ENCODE data around the gene ANTKMT. TPM values are rescaled to one million over a fixed set of nuclear protein-coding genes. Genes with fewer than 3 reads are reported as not detected.
A peak's percentile ranks its signal among the peaks of the same experiment; 100 is the strongest.

ANTKMT gene, protein sequence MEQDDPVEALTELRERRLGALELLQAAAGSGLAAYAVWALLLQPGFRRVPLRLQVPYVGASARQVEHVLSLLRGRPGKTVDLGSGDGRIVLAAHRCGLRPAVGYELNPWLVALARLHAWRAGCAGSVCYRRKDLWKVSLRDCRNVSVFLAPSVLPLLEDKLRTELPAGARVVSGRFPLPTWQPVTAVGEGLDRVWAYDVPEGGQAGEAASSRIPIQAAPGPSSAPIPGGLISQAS
- total RNA-seq = 10 to 100 TPM; 21.6 to 23.2 TPM

DNA sequence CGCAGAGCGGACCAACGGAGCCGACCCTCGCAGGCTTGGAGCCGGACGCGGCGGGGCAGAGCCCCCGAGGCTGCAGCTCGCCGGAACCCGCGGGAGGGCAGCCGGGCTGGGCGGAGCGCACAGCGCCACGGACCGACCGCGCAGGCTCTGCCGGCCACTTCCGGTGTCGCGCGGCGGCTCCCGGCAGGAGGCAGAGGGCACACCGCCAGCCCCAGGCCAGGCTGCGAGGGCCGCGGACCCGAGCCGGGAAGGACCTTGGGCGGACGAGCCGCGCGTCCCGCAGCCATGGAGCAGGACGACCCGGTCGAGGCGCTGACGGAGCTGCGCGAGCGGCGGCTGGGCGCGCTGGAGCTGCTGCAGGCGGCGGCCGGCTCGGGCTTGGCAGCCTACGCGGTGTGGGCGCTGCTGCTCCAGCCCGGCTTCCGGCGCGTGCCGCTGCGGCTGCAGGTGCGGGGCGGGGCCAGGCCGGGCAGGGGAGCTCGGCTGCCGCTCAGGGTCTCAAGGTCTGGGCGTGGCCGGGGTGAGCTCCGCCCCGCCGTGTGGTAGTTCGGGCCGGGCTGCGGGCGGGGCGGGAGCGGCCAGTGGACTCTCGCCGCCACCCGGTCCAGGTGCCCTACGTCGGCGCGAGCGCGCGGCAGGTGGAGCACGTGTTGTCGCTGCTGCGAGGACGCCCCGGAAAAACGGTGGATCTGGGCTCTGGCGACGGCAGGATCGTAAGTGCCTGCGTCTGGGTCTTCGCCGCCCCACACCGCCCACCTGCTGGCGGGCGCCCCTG lies at the start of gene ANTKMT:
ANTKMT (plus strand) TSS at position 157 of the 775 bp plus-strand sequence; CDS start at position 286, 129 bp downstream.
- peak within 1 kb of the TSS; percentile 78 for H3K4me3 Mint-ChIP-seq

DNA sequence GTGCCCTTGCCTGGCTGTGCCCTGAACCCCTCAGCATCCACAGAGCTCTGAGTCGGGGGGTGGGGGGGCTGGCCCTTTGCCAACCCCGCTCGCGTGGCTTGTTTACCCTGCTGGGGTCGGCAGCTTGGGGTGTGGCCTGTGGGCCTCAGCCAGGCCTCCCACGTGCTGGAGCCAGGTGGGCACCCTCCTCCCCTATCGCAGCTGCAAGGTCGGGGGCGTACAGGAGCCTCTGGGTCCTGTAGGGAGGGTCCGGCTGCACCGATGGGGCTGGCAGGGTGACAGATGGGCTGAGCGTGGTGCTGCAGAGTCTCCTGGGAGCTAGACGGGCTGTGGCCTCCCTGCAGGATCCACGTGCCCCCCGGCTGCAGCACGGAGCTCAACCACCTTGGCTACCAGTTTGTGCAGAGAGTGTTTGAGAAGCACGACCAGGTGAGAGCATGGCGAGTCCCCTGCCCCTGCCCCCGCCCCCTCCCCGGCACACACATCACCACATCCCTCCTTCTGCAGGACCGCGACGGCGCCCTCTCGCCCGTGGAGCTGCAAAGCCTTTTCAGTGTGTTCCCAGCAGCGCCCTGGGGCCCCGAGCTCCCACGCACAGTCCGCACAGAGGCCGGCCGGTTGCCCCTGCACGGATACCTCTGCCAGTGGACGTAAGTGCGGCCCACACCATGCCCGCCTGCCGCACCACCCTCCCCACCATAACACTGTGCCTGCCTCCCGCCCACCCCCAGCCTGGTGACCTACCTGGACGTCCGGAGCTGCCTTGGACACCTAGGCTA lies 49.4 kb upstream of the ANTKMT start:
- DNase-seq = no peak
- peaks cover 4% of the 10 kb centered on the region for H3K27me3 Mint-ChIP-seq
- H3K36me3 Mint-ChIP-seq = no peaks in the 10 kb centered on the region
- POLR2A ChIA-PET = interaction anchor here (0.6 kb wide), 1 partner anchor 9 kb away, joined by 3 read pairs; the partner anchor contains the start of gene STUB1
- H3K9me3 Mint-ChIP-seq = no peaks in the 10 kb centered on the region
- no peak for ATAC-seq (ENCODE audit: low read depth)
- H3K4me1 Mint-ChIP-seq = peaks cover 5% of the 10 kb centered on the region
- no peak overlapping the region for H3K27ac Mint-ChIP-seq
- H3K4me3 Mint-ChIP-seq = no peak overlapping the region

More for the DNA sequence above, at the start of gene ANTKMT:
- Mint-ChIP-seq H3K27me3 (peaks cover 3% of the 10 kb centered on the region), H3K9me3 (no peaks in the 10 kb centered on the region), H3K4me1 (peaks cover 5% of the 10 kb centered on the region), H3K27ac (peak within 1 kb of the TSS; percentile 56), H3K36me3 (no peaks in the 10 kb centered on the region)
- ATAC-seq (ENCODE audit: low read depth) (peak; percentile 68), DNase-seq (peak; percentile 86)
- POLR2A ChIA-PET = interaction anchor here (0.6 to 4.2 kb wide), 8 partner anchors 9 to 53 kb away, joined by 3 to 11 read pairs (median 5); partner anchors contain the start of genes CIAO3, RHOT2, STUB1 and WDR24

DNA sequence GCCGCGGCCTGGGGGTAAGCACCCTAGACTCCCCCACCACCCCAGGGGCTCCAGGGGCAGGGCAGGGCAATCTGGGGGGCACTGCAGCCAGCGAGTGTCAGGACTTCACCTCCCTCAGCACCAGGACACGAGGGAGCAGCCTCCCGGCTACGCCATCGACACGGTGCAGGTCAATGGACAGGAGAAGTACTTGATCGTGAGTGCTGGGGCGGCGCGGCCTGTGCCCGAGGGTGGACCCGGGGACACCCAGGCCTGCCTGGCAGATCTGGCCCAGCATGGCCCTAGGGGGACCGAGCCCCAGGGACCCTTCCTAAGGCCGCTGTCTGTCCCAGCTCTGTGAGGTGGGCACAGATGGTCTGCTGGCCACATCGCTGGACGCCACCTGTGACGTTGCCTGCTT lies 48.6 kb upstream of the ANTKMT start:
- POLR2A ChIA-PET = no interaction called here
- Mint-ChIP-seq H3K9me3 (no peaks in the 10 kb centered on the region), H3K27ac (no peak overlapping the region), H3K4me1 (peaks cover 5% of the 10 kb centered on the region), H3K27me3 (peaks cover 7% of the 10 kb centered on the region), H3K36me3 (no peaks in the 10 kb centered on the region), H3K4me3 (no peak overlapping the region)
- DNase-seq (no peak), ATAC-seq (ENCODE audit: low read depth) (no peak)

DNA sequence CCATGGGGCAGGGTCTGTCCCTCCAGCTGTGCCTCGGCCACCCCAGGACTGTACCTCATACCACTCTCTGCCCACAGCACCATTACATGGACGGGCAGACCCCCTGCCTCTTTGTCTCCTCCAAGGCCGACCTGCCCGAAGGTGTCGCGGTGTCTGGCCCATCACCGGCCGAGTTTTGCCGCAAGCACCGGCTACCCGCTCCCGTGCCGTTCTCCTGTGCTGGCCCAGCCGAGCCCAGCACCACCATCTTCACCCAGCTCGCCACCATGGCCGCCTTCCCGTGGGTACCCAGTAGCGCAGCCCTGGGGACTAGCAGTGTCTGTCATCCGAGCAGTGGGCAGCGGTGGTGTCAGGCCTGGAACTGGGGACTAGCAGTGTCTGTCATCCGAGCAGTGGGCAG lies 48.1 kb upstream of the ANTKMT start:
- no peak overlapping the region for H3K4me3 Mint-ChIP-seq
- no peaks in the 10 kb centered on the region for H3K36me3 Mint-ChIP-seq
- peaks cover 5% of the 10 kb centered on the region for H3K4me1 Mint-ChIP-seq
- no peak overlapping the region for H3K27ac Mint-ChIP-seq
- POLR2A ChIA-PET = no interaction called here
- no peaks in the 10 kb centered on the region for H3K9me3 Mint-ChIP-seq
- DNase-seq (no peak), ATAC-seq (ENCODE audit: low read depth) (no peak)
- peaks cover 7% of the 10 kb centered on the region for H3K27me3 Mint-ChIP-seq

DNA sequence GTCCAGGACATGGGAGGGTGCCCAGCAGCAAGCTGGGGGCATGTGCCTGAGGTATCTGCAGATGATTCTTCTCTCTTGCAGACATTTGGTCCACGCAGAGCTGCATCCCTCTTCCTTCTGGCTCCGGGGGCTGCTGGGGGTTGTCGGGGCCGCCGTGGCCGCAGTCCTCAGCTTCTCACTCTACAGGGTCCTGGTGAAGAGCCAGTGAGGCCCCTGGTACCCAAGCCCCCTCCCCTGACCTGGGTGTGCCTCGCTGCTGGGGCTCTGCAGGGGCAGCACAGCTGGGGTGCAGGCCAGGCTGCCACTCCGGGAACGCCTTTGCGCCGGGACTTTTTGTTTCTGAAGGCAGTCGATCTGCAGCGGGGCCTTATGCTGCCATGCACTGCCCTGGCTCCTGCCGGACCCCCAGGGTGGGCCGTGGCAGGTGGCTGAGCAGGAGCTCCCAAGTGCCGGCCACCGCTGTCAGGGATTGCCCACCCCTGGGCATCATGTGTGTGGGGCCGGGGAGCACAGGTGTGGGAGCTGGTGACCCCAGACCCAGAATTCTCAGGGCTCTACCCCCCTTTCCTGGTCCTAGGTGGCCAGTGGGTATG lies 47.5 kb upstream of the ANTKMT start:
- POLR2A ChIA-PET = no interaction called here
- Mint-ChIP-seq H3K9me3 (no peaks in the 10 kb centered on the region), H3K4me1 (peaks cover 5% of the 10 kb centered on the region), H3K27ac (no peak overlapping the region), H3K36me3 (no peaks in the 10 kb centered on the region), H3K27me3 (peaks cover 7% of the 10 kb centered on the region), H3K4me3 (no peak overlapping the region)
- DNase-seq (no peak), ATAC-seq (ENCODE audit: low read depth) (no peak)

DNA sequence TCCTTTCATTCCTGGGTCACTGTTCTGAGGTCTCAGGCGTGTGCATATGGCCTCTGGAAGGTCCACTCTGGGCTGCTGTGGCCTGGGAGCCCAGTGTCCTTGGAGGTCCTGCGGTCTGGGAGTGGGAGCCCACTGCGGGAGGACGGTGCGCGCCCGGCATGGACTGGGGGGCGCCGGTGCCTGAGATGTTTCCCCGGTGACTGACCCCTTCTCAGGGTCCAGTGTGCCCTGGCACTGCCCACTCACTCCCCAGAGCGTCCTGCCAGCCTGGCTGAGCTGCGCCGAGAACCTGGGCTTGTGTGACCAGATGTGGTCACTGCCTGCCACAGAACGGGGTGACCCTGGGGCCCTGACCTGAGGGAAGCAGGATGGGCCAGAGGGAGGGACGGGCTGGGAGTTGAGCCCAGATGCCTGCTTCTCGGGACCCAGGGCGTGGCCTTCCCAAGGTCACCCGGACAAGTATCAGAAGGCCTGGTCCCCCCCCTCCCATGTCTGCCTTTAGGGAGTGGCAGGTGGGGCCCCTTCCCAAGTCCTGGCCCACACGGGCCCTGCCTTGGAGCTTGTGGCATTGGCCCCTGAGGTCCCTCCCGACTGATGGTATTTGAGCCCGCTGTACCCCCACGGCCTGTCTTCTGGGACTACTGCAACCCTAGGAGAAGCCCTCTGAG lies 46.6 kb upstream of the ANTKMT start:
- ATAC-seq (ENCODE audit: low read depth) (no peak), DNase-seq (no peak)
- H3K4me3 Mint-ChIP-seq = no peak overlapping the region
- POLR2A ChIA-PET = no interaction called here
- no peaks in the 10 kb centered on the region for H3K36me3 Mint-ChIP-seq
- no peaks in the 10 kb centered on the region for H3K9me3 Mint-ChIP-seq
- peaks cover 7% of the 10 kb centered on the region for H3K27me3 Mint-ChIP-seq
- no peak overlapping the region for H3K27ac Mint-ChIP-seq
- H3K4me1 Mint-ChIP-seq = peaks cover 2% of the 10 kb centered on the region

DNA sequence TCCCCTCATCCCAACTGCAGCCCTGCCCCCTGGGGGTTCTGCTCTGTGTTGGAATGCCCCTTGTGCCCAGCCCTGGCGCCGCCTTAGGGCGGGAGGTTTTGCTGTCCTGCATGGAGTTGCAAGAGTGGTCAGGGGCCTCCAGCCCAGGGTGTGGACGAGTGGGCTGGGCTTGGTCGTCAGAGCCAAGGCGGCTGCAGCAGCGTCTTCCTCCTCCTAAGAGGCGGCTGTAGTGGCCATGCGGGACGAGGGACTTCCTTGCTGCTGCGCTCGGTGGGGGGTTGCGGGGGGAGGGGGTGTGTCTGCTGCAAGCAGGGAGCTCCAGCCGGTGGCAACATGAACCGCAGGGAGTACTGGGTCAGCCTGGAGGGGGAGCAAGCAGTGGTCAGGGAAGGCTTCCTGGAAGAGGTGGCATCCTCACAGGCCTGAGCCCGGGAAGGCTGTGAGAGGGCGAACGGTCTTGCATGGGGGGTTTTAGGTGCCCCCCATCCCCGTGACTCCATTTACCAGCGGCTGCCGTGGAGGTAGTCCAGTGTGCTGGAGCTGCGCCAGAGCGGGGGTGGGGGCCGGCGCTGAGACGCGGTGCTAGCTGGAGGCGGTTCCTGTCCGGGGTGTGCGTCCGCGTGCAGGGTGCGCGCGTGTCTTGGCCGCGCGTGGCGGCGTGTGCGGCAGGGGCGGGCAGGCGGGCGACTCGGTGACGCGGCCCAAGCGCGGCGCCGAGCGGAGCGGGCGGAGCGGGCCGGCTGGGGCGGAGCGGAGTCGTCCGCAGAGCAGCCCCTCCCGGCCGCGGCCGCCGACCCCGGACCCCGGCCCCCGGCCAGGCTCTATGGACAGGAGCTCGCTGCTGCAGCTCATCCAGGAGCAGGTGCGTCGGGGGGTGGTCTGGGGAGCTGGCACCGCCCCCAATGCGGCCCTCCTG lies 45.7 kb upstream of the ANTKMT start, which contains the start of gene RHBDL1:
RHBDL1 (plus strand) TSS at position 704 of the 916 bp plus-strand sequence; CDS start at position 824, 120 bp downstream.
- ATAC-seq (ENCODE audit: low read depth) (no peak), DNase-seq (no peak)
- POLR2A ChIA-PET = interaction anchor here (0.6 to 0.7 kb wide), 2 partner anchors 304 to 1108 kb away, joined by 3 read pairs; partner anchors contain the start of genes NUBP2 and SPSB3
- Mint-ChIP-seq H3K27me3 (peaks cover 7% of the 10 kb centered on the region), H3K36me3 (no peaks in the 10 kb centered on the region), H3K4me3 (peak within 1 kb of the TSS; percentile 19), H3K9me3 (no peaks in the 10 kb centered on the region), H3K27ac (no peak within 1 kb of the TSS), H3K4me1 (peaks cover 2% of the 10 kb centered on the region)

DNA sequence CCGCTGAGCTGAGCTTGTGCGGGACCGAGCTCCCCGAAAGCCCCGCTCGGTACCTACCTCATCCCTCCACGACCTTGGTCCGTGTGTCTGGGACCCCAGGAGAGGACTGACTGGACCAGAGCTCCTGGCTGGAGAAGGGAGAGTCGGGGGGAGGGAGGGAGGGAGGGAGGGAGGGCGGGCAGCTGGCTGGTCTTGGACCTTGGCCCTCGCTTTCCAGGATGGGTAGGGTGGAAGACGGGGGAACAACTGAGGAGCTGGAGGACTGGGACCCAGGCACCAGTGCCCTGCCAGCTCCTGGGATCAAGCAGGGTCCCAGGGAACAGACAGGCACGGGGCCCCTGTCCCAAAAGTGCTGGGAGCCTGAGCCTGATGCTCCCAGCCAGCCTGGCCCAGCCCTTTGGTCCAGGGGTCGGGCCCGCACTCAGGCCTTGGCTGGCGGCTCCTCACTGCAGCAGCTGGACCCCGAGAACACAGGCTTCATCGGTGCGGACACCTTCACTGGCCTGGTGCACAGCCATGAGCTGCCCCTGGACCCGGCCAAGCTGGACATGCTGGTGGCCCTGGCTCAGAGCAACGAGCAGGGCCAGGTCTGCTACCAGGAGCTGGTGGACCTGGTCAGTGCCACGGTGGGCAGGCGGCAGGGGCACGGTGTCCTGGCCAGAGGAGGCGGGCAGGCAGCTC lies 44.9 kb upstream of the ANTKMT start:
- POLR2A ChIA-PET = interaction anchor here (0.6 to 0.7 kb wide), 2 partner anchors 305 to 1107 kb away, joined by 3 read pairs; partner anchors contain the start of genes NUBP2 and SPSB3
- ATAC-seq (ENCODE audit: low read depth) (no peak), DNase-seq (no peak)
- H3K4me3 Mint-ChIP-seq = no peak overlapping the region
- H3K27me3 Mint-ChIP-seq = peaks cover 7% of the 10 kb centered on the region
- no peaks in the 10 kb centered on the region for H3K9me3 Mint-ChIP-seq
- peaks cover 4% of the 10 kb centered on the region for H3K4me1 Mint-ChIP-seq
- H3K27ac Mint-ChIP-seq = no peak overlapping the region
- H3K36me3 Mint-ChIP-seq = peaks cover 2% of the 10 kb centered on the region

DNA sequence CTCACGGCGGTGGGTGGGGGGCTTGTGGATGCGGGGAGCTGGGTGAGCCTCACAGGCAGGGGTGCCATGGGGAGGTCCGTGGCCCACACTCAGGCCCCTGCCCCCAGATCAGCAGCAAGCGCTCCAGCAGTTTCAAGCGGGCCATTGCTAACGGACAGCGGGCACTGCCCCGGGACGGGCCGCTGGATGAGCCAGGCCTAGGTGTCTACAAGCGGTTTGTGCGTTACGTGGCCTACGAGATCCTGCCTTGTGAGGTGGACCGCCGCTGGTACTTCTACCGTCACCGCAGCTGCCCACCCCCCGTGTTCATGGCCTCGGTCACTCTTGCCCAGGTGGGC lies 44.4 kb upstream of the ANTKMT start:
- no peak overlapping the region for H3K4me3 Mint-ChIP-seq
- ATAC-seq (ENCODE audit: low read depth) = no peak
- no peak overlapping the region for H3K27ac Mint-ChIP-seq
- peaks cover 8% of the 10 kb centered on the region for H3K4me1 Mint-ChIP-seq
- H3K27me3 Mint-ChIP-seq = peaks cover 7% of the 10 kb centered on the region
- DNase-seq = no peak
- POLR2A ChIA-PET = no interaction called here
- H3K9me3 Mint-ChIP-seq = no peaks in the 10 kb centered on the region
- peaks cover 3% of the 10 kb centered on the region for H3K36me3 Mint-ChIP-seq

DNA sequence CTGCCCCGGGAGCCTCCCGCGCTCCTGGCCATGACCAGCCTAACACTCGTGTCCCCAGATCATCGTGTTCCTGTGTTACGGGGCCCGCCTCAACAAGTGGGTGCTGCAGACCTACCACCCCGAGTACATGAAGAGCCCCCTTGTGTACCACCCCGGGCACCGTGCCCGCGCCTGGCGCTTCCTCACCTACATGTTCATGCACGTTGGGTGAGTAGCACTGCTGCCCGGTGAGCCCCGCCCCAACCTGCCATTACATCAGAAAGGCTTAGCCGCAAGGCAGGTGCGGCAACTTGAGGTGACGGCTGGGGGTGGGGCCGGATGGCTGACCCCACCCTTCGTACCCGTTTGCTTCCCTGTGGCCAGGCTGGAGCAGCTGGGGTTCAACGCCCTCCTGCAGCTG lies 44.0 kb upstream of the ANTKMT start:
- Mint-ChIP-seq H3K36me3 (peaks cover 3% of the 10 kb centered on the region), H3K27me3 (peaks cover 7% of the 10 kb centered on the region), H3K4me3 (no peak overlapping the region), H3K27ac (no peak overlapping the region), H3K9me3 (no peaks in the 10 kb centered on the region), H3K4me1 (peaks cover 12% of the 10 kb centered on the region)
- POLR2A ChIA-PET = no interaction called here
- DNase-seq (no peak), ATAC-seq (ENCODE audit: low read depth) (no peak)

DNA sequence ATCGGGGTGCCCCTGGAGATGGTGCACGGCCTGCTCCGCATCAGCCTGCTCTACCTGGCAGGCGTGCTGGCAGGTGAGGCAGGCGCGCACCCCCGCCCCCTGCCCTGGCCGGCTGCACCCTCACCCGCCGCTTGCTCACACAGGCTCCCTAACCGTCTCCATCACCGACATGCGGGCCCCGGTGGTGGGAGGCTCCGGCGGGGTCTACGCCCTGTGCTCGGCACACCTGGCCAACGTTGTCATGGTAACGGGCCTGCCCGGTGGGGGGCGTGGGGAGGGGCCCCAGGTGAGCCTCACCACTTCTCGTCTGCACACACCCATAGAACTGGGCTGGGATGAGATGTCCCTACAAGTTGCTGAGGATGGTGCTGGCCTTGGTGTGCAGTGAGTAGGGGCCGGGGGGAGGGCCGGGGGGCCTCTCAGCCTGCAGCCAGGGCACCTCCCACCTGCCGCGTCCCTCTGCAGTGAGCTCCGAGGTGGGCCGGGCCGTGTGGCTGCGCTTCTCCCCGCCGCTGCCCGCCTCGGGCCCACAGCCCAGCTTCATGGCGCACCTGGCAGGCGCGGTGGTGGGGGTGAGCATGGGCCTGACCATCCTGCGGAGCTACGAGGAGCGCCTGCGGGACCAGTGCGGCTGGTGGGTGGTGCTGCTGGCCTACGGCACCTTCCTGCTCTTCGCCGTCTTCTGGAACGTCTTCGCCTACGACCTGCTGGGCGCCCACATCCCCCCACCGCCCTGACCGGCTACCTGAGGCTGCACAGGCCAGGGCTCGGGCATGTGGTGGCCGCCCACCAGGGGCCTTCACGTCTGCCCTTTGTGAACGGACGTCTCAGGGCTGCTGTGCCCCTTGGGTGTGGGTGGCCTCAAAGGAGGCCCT lies 43.4 kb upstream of the ANTKMT start:
- Mint-ChIP-seq H3K9me3 (no peaks in the 10 kb centered on the region), H3K4me3 (no peak overlapping the region), H3K4me1 (peaks cover 15% of the 10 kb centered on the region), H3K27me3 (peaks cover 7% of the 10 kb centered on the region), H3K27ac (no peak overlapping the region), H3K36me3 (peaks cover 4% of the 10 kb centered on the region)
- POLR2A ChIA-PET = interaction anchor here (3.3 kb wide), 1 partner anchor 9 kb away, joined by 18 read pairs; the partner anchor contains the start of gene RHOT2
- DNase-seq = no peak
- no peak for ATAC-seq (ENCODE audit: low read depth)

Measured in activated naive CD8-positive, alpha-beta T cell treated with anti-CD3 and anti-CD28 coated beads, Interleukin-2, amount 10 ng/mL, durations not matched to agents 7 days and 5 days (primary cell).